ENCODE measurements around the gene PNPLA8.

GRCh38 chr7:108436906-108437305 is 89.0 kb downstream of the PNPLA8 start:
- no peak for TF ChIP-seq CTCF (IDR thresholded peaks at IDR 0.05)
- no peak for TF ChIP-seq EP300 (IDR thresholded peaks at IDR 0.05)
- no peak for TF ChIP-seq POLR2A (IDR thresholded peaks at IDR 0.05)

All from tibial nerve (tissue), 4 donors.